Trophoblast cell (in vitro differentiated cells and primary cell): ENCODE results near the gene CEP131.

Source experiments
- DNase-seq, 2 donors: peaks; one replicate each; pipeline ENCODE4 v3.0.0-alpha.2; 2016
- H2AFZ ChIP-seq: 2 replicates; pipeline ENCODE4 v1.6.1; 2013; ENCODE audit warnings: low read length, moderate library complexity, mild to moderate bottlenecking; ENCODE audit not compliant: insufficient read depth, poor library complexity
- H2AK5ac ChIP-seq: 2 replicates; pipeline ENCODE4 v1.6.1; 2013; ENCODE audit warnings: mild to moderate bottlenecking, low read length
- H2BK120ac ChIP-seq: 2 replicates; pipeline ENCODE4 v1.6.1; 2013; ENCODE audit warnings: low read length, mild to moderate bottlenecking, moderate library complexity; ENCODE audit not compliant: insufficient read depth, poor library complexity
- H2BK12ac ChIP-seq: 2 replicates; pipeline ENCODE4 v1.6.1; 2013; ENCODE audit warnings: mild to moderate bottlenecking, low read length, moderate library complexity
- H2BK5ac ChIP-seq: 2 replicates; pipeline ENCODE4 v1.6.1; 2013; ENCODE audit warnings: low read length, low read depth, moderate library complexity, mild to moderate bottlenecking; ENCODE audit not compliant: poor library complexity
- H3K14ac ChIP-seq: 2 replicates; pipeline ENCODE4 v1.6.1; 2013; ENCODE audit warnings: mild to moderate bottlenecking, low read length
- H3K18ac ChIP-seq: 2 replicates; pipeline ENCODE4 v1.6.1; 2013; ENCODE audit warnings: mild to moderate bottlenecking, low read length
- H3K23ac ChIP-seq: 2 replicates; pipeline ENCODE4 v1.6.1; 2013; ENCODE audit warnings: low read length
- H3K27ac ChIP-seq: 2 replicates; pipeline ENCODE4 v1.5.1; 2013; ENCODE audit warnings: low read depth, mild to moderate bottlenecking, inconsistent platforms, low read length, moderate library complexity
- H3K27me3 ChIP-seq: 2 replicates; pipeline ENCODE4 v1.6.1; 2013; ENCODE audit warnings: inconsistent platforms, mild to moderate bottlenecking, low read length, moderate library complexity; ENCODE audit not compliant: insufficient read depth
- H3K36me3 ChIP-seq, 2 experiments: 1 replicate in 1 of 2; 2 replicates in 1 of 2; pipeline ENCODE4 v1.6.1; 2013; ENCODE audit warnings: low read length in 2 of 2, mild to moderate bottlenecking in 2 of 2, moderate library complexity in 1 of 2; ENCODE audit not compliant: insufficient read depth in 2 of 2, control insufficient read depth in 1 of 2
- H3K4ac ChIP-seq: 2 replicates; pipeline ENCODE4 v1.6.1; 2013; ENCODE audit warnings: low read depth, mild to moderate bottlenecking, low read length, moderate library complexity
- H3K4me1 ChIP-seq, 2 experiments: 1 replicate in 1 of 2; 2 replicates in 1 of 2; pipeline ENCODE4 v1.6.1; 2013; ENCODE audit warnings: low read length in 2 of 2, mild to moderate bottlenecking in 2 of 2, moderate library complexity in 1 of 2; ENCODE audit not compliant: insufficient read depth in 2 of 2, control insufficient read depth in 1 of 2
- H3K4me2 ChIP-seq: 2 replicates; pipeline ENCODE4 v1.6.1; 2013; ENCODE audit warnings: inconsistent platforms, mild to moderate bottlenecking, low read length, moderate library complexity
- H3K4me3 ChIP-seq: 2 replicates; pipeline ENCODE4 v1.5.1; 2013; ENCODE audit warnings: mild to moderate bottlenecking, low read depth, low read length, inconsistent platforms
- H3K79me1 ChIP-seq: one replicate; pipeline ENCODE4 v1.6.1; 2013; ENCODE audit warnings: low read length
- H3K79me2 ChIP-seq: 2 replicates; pipeline ENCODE4 v1.6.1; 2013; ENCODE audit warnings: low read length, mild to moderate bottlenecking; ENCODE audit not compliant: control insufficient read depth, insufficient read depth, poor library complexity
- H3K9ac ChIP-seq: 2 replicates; pipeline ENCODE4 v1.6.1; 2013; ENCODE audit warnings: mild to moderate bottlenecking, low read length
- H3K9me3 ChIP-seq: 2 replicates; pipeline ENCODE4 v1.6.1; 2013; ENCODE audit warnings: low read depth, mild to moderate bottlenecking, control low read depth, inconsistent platforms, low read length; ENCODE audit not compliant: insufficient read depth
- H4K12ac ChIP-seq: 2 replicates; pipeline ENCODE4 v1.6.1; 2013; ENCODE audit warnings: low read depth, mild to moderate bottlenecking, low read length, moderate library complexity
- H4K8ac ChIP-seq: 2 replicates; pipeline ENCODE4 v1.6.1; 2013; ENCODE audit warnings: low read depth, mild to moderate bottlenecking, low read length, moderate library complexity
- H4K91ac ChIP-seq: one replicate; pipeline ENCODE4 v1.6.1; 2013; ENCODE audit warnings: low read depth, mild to moderate bottlenecking, low read length, moderate library complexity
- WGBS: extraction: QIAGEN DNeasy Blood & Tissue Kit; methylation state at CpG from one replicate; pipeline ENCODE4 v1.1.7; 2013; ENCODE audit warnings: missing lambda C conversion rate; ENCODE audit not compliant: insufficient read length, insufficient coverage; ENCODE audit errors: extremely low coverage; 5-methylcytosine and 5-hydroxymethylcytosine counted together

CEP131 gene

GRCh38 chr17:81238815-81239713 is 16.3 kb upstream of the CEP131 start, which contains the start of the genes NDUFAF8 and TEPSIN:
NDUFAF8 (plus strand) TSS chr17:81239318; CDS start chr17:81239364, 46 bp downstream.
TEPSIN (minus strand) TSS chr17:81239055; CDS start chr17:81239033, 22 bp downstream.
- H4K8ac ChIP-seq = peak within 1 kb of the TSS; percentile 96
- H2BK12ac ChIP-seq = peak within 1 kb of the TSS; percentile 55
- H2BK5ac ChIP-seq = peak within 1 kb of the TSS; percentile 68
- DNase-seq = peak; percentile 100
- H4K91ac ChIP-seq = peak within 1 kb of the TSS; percentile 88
- peak within 1 kb of the TSS; percentile 83 for H4K12ac ChIP-seq
- peaks cover 3% of the 10 kb centered on the region for H3K9me3 ChIP-seq
- peak within 1 kb of the TSS; percentile 61 for H2BK120ac ChIP-seq
- H3K27me3 ChIP-seq = no peaks in the 10 kb centered on the region
- peak within 1 kb of the TSS; percentile 48 for H3K27ac ChIP-seq
- peak within 1 kb of the TSS; percentile 80 for H3K9ac ChIP-seq
- peaks cover 8% of the 10 kb centered on the region for H3K79me1 ChIP-seq
- WGBS = no CpG with 5 or more reads among the region's 100 CpGs
- H3K23ac ChIP-seq = no peak within 1 kb of the TSS
- peaks cover 5% of the 10 kb centered on the region in 2 experiments for H3K36me3 ChIP-seq
- peak within 1 kb of the TSS; percentile 94 for H3K4me3 ChIP-seq
- H2AK5ac ChIP-seq = peak within 1 kb of the TSS; percentile 58
- peak within 1 kb of the TSS; percentile 73 for H2AFZ ChIP-seq
- peaks cover 10% of the 10 kb centered on the region for H3K79me2 ChIP-seq
- H3K14ac ChIP-seq = peak within 1 kb of the TSS; percentile 89
- peak within 1 kb of the TSS; percentile 83 for H3K4me2 ChIP-seq
- peak within 1 kb of the TSS; percentile 89 for H3K4ac ChIP-seq
- H3K18ac ChIP-seq = peak within 1 kb of the TSS; percentile 78
- peaks cover 8 to 12% of the 10 kb centered on the region in 2 experiments for H3K4me1 ChIP-seq

GRCh38 chr17:81238490-81238814 is 15.7 kb upstream of the CEP131 start:
- H3K4me1 ChIP-seq = peaks cover 7 to 12% of the 10 kb centered on the region in 2 experiments
- H3K9me3 ChIP-seq = peaks cover 3% of the 10 kb centered on the region
- H3K23ac ChIP-seq = no peak overlapping the region
- no peak overlapping the region for H3K27ac ChIP-seq
- H2AFZ ChIP-seq = peak overlapping the region; percentile 73
- H3K27me3 ChIP-seq = no peaks in the 10 kb centered on the region
- H3K4me3 ChIP-seq = peak overlapping the region; percentile 92
- peak overlapping the region; percentile 18 for H3K18ac ChIP-seq
- peak overlapping the region; percentile 71 for H3K4me2 ChIP-seq
- no peak overlapping the region for H2BK5ac ChIP-seq
- peak overlapping the region; percentile 79 for H4K8ac ChIP-seq
- peak overlapping the region; percentile 80 for H3K9ac ChIP-seq
- H2BK12ac ChIP-seq = no peak overlapping the region
- no peak overlapping the region for H2BK120ac ChIP-seq
- H4K12ac ChIP-seq = peak overlapping the region; percentile 14
- no CpG with 5 or more reads among the region's 26 CpGs for WGBS
- no peak overlapping the region for H2AK5ac ChIP-seq
- peak overlapping the region; percentile 12 for H3K4ac ChIP-seq
- H3K79me2 ChIP-seq = peaks cover 10% of the 10 kb centered on the region
- peaks cover 7 to 8% of the 10 kb centered on the region in 2 experiments for H3K36me3 ChIP-seq
- H3K14ac ChIP-seq = peak overlapping the region; percentile 32
- DNase-seq = no peak
- peaks cover 8% of the 10 kb centered on the region for H3K79me1 ChIP-seq
- H4K91ac ChIP-seq = peak overlapping the region; percentile 40

- Histone ChIP-seq H3K4me3 (peak overlapping the region; percentile 92), H3K27ac (no peak overlapping the region), H3K79me2 (peaks cover 10% of the 10 kb centered on the region), H3K4ac (no peak overlapping the region), H3K14ac (no peak overlapping the region), H3K4me2 (peak overlapping the region; percentile 71), H2BK12ac (no peak overlapping the region), H3K79me1 (peaks cover 8% of the 10 kb centered on the region), H3K9ac (peak overlapping the region; percentile 80), H3K23ac (no peak overlapping the region), H4K91ac (no peak overlapping the region), H2BK120ac (no peak overlapping the region), H4K12ac (no peak overlapping the region), H3K4me1 (peaks cover 7 to 15% of the 10 kb centered on the region in 2 experiments), H3K18ac (no peak overlapping the region), H2BK5ac (no peak overlapping the region), H3K27me3 (no peaks in the 10 kb centered on the region), H3K9me3 (peaks cover 3% of the 10 kb centered on the region), H4K8ac (no peak overlapping the region), H2AFZ (no peak overlapping the region), H3K36me3 (peaks cover 10 to 12% of the 10 kb centered on the region in 2 experiments), H2AK5ac (no peak overlapping the region)
- no CpG with 5 or more reads among the region's 36 CpGs for WGBS
- no peak for DNase-seq
These were observed 15.1 kb upstream of the CEP131 start for GRCh38 chr17:81237591-81238489.

- Histone ChIP-seq H3K9ac (no peak overlapping the region), H3K79me2 (peaks cover 10% of the 10 kb centered on the region), H3K79me1 (peaks cover 8% of the 10 kb centered on the region), H2BK120ac (no peak overlapping the region), H3K14ac (no peak overlapping the region), H4K8ac (no peak overlapping the region), H2BK5ac (no peak overlapping the region), H3K23ac (no peak overlapping the region), H2AFZ (no peak overlapping the region), H2AK5ac (no peak overlapping the region), H4K91ac (no peak overlapping the region), H3K36me3 (peaks cover 10 to 20% of the 10 kb centered on the region in 2 experiments), H4K12ac (no peak overlapping the region), H3K4me2 (no peak overlapping the region), H3K4ac (no peak overlapping the region), H3K27me3 (no peaks in the 10 kb centered on the region), H2BK12ac (no peak overlapping the region), H3K4me1 (peaks cover 7 to 15% of the 10 kb centered on the region in 2 experiments), H3K9me3 (no peaks in the 10 kb centered on the region), H3K4me3 (no peak overlapping the region), H3K18ac (no peak overlapping the region), H3K27ac (no peak overlapping the region)
- DNase-seq = no peak
- no CpG with 5 or more reads among the region's 21 CpGs for WGBS
These were observed 14.0 kb upstream of the CEP131 start for GRCh38 chr17:81236784-81237183.
